Liver (tissue), 9 donors: ENCODE measurements around the gene PDIA3. TPM values are rescaled to one million over a fixed set of nuclear protein-coding genes. Genes with fewer than 3 reads are reported as not detected.

Source experiments
- DNase-seq: peaks from one replicate; pipeline ENCODE4 v3.0.0-alpha.2; 2017; ENCODE audit warnings: low spot score
- H3K27ac ChIP-seq, 2 donors: one replicate each; pipeline ENCODE4 v1.7.0; 2013; ENCODE audit warnings: inconsistent platforms in 2 of 2, low read length in 2 of 2, control low read depth in 1 of 2, low read depth in 1 of 2, mild to moderate bottlenecking in 1 of 2
- H3K27me3 ChIP-seq, 4 donors: one replicate each; pipeline versions ENCODE4 v1.6.1 to v1.7.0; 2013; ENCODE audit warnings: low read length in 3 of 4, inconsistent platforms in 1 of 4, mild to moderate bottlenecking in 1 of 4, moderate library complexity in 1 of 4; ENCODE audit not compliant: control insufficient read depth in 4 of 4, insufficient read depth in 4 of 4
- H3K36me3 ChIP-seq, 4 donors: one replicate each; pipeline versions ENCODE4 v1.6.1 to v1.7.0; 2013; ENCODE audit warnings: low read length in 3 of 4, mild to moderate bottlenecking in 3 of 4, low read depth in 1 of 4, moderate library complexity in 1 of 4; ENCODE audit not compliant: control insufficient read depth in 4 of 4, insufficient read depth in 3 of 4
- H3K4me1 ChIP-seq, 4 donors: one replicate each; pipeline versions ENCODE4 v1.6.1 to v1.7.0; 2013; ENCODE audit warnings: low read length in 3 of 4, mild to moderate bottlenecking in 3 of 4, moderate library complexity in 1 of 4; ENCODE audit not compliant: control insufficient read depth in 4 of 4, insufficient read depth in 4 of 4
- H3K4me3 ChIP-seq, 3 donors: one replicate each; pipeline versions ENCODE4 v1.6.1 to v1.7.0; 2013; ENCODE audit warnings: low read length in 3 of 3, control low read depth in 1 of 3, low read depth in 1 of 3, mild to moderate bottlenecking in 1 of 3
- H3K9ac ChIP-seq, 2 donors: one replicate each; pipeline ENCODE4 v1.7.0; 2013; ENCODE audit warnings: low read length in 2 of 2, mild to moderate bottlenecking in 2 of 2, moderate library complexity in 2 of 2, control low read depth in 1 of 2, low read depth in 1 of 2
- H3K9me3 ChIP-seq, 4 donors: one replicate each; pipeline versions ENCODE4 v1.6.1 to v1.7.0; 2013; ENCODE audit warnings: low read length in 3 of 4; ENCODE audit not compliant: control insufficient read depth in 4 of 4
- EGR1 ChIP-seq, 2 donors: IDR thresholded peaks; 2 replicates each; pipeline ENCODE4 v1.6.1; 2016 to 2018; ENCODE audit warnings: antibody characterized with exemption in 2 of 2, low read depth in 2 of 2
- FOXA1 ChIP-seq: IDR thresholded peaks from 2 replicates; pipeline ENCODE4 v1.6.1; 2016; ENCODE audit warnings: antibody characterized with exemption
- FOXA2 ChIP-seq: IDR thresholded peaks from 2 replicates; pipeline ENCODE4 v1.6.1; 2016; ENCODE audit warnings: antibody characterized with exemption
- GABPA ChIP-seq, 2 donors: IDR thresholded peaks in 1 of 2; conservative IDR thresholded peaks in 1 of 2; 2 replicates each; pipeline ENCODE4 v1.6.1; 2016; ENCODE audit warnings: antibody characterized with exemption in 2 of 2, mild to moderate bottlenecking in 1 of 2, moderate library complexity in 1 of 2
- HNF4A ChIP-seq, 2 donors: conservative IDR thresholded peaks; 2 replicates each; pipeline ENCODE4 v1.6.1; 2016; ENCODE audit warnings: antibody characterized with exemption in 2 of 2, mild to moderate bottlenecking in 2 of 2
- HNF4G ChIP-seq: IDR thresholded peaks from 2 replicates; pipeline ENCODE4 v1.6.1; 2016; ENCODE audit warnings: antibody characterized with exemption
- JUND ChIP-seq, 2 donors: IDR thresholded peaks; 2 replicates each; pipeline ENCODE4 v1.6.1; 2016; ENCODE audit warnings: antibody characterized with exemption in 2 of 2
- RAD21 ChIP-seq, 2 donors: IDR thresholded peaks; 2 replicates each; pipeline ENCODE4 v1.6.1; 2016; ENCODE audit warnings: antibody characterized with exemption in 2 of 2, mild to moderate bottlenecking in 2 of 2
- REST ChIP-seq: IDR thresholded peaks from 2 replicates; pipeline ENCODE4 v1.6.1; 2016; ENCODE audit warnings: antibody characterized with exemption, mild to moderate bottlenecking
- RXRA ChIP-seq, 2 donors: IDR thresholded peaks; 2 replicates each; pipeline ENCODE4 v1.6.1; 2017 to 2018; ENCODE audit warnings: antibody characterized with exemption in 2 of 2, mild to moderate bottlenecking in 1 of 2
- SP1 ChIP-seq: IDR thresholded peaks from 2 replicates; pipeline ENCODE4 v1.6.1; 2018; ENCODE audit warnings: antibody characterized with exemption, mild to moderate bottlenecking
- TAF1 ChIP-seq: conservative IDR thresholded peaks from 2 replicates; pipeline ENCODE4 v1.6.1; 2016; ENCODE audit warnings: antibody characterized with exemption, mild to moderate bottlenecking
- YY1 ChIP-seq: IDR thresholded peaks from 2 replicates; pipeline ENCODE4 v1.6.1; 2016; ENCODE audit warnings: antibody characterized with exemption, mild to moderate bottlenecking
- ZBTB33 ChIP-seq: IDR thresholded peaks from 2 replicates; pipeline ENCODE4 v1.6.1; 2016; ENCODE audit warnings: antibody characterized with exemption
- WGBS: extraction: QIAGEN DNeasy Blood & Tissue Kit; methylation state at CpG from one replicate; pipeline ENCODE4 v1.1.7; 2013; 5-methylcytosine and 5-hydroxymethylcytosine counted together
- polyA plus RNA-seq, 2 donors: library from polyadenylated mRNA; stranded (reverse) in 1 of 2; unstranded in 1 of 2; fragments of 200-250 nt in 1 of 2; fragments of >200 nt in 1 of 2; fragmentation: Nextera tagmentation in 1 of 2; extraction: Ambion mirVana in 1 of 2; gene quantifications; one replicate each; pipeline versions ENCODE4 v1.2.1 to v1.2.3, GENCODE V29; 2013 to 2015
- total RNA-seq, 2 donors: library from RNA; depleted of rRNA; stranded (reverse); fragments of >200 nt; gene quantifications; one replicate each; pipeline ENCODE4 v1.2.3, GENCODE V29; 2014
- TF ChIP-seq, protein P1 (sequence below): fragments of 150-350 bp; IDR thresholded peaks from 2 replicates; pipeline ENCODE4 v1.5.1; 2017; ENCODE audit warnings: improper control_type of control experiment, low read depth, low read length; ENCODE audit not compliant: missing input control
- TF ChIP-seq, protein P2 (sequence below): IDR thresholded peaks from 2 replicates; pipeline ENCODE4 v1.6.1; 2016; ENCODE audit warnings: antibody characterized with exemption
- TF ChIP-seq, protein P3 (sequence below): IDR thresholded peaks from 2 replicates; pipeline ENCODE4 v1.6.1; 2016; ENCODE audit warnings: antibody characterized with exemption
- donor health status: healthy.
- donor health status: healthy.
- donor health status: healthy.
- donor health status: healthy.
- donor health status: healthy.

PDIA3 gene
- total and polyA plus RNA-seq, 4 donors, result 109 to 328 (median 215) TPM

GRCh38 chr15:43795197-43795596 is 49.0 kb downstream of the PDIA3 start:
- Histone ChIP-seq H3K4me3 (no peak overlapping the region), H3K27me3 (no peaks in the 10 kb centered on the region), H3K27ac (no peak overlapping the region), H3K9me3 (no peaks in the 10 kb centered on the region), H3K9ac (no peak overlapping the region), H3K36me3 (peaks cover 0 to 24% (median 19%) of the 10 kb centered on the region in 4 donors), H3K4me1 (peaks cover 3 to 21% (median 13%) of the 10 kb centered on the region in 4 donors)
- no peak for TF ChIP-seq ZBTB33
- TF ChIP-seq FOXA2, result no peak
- TF ChIP-seq RXRA (IDR thresholded peaks at IDR 0.05), result no peak
- TF ChIP-seq, protein P1, sequence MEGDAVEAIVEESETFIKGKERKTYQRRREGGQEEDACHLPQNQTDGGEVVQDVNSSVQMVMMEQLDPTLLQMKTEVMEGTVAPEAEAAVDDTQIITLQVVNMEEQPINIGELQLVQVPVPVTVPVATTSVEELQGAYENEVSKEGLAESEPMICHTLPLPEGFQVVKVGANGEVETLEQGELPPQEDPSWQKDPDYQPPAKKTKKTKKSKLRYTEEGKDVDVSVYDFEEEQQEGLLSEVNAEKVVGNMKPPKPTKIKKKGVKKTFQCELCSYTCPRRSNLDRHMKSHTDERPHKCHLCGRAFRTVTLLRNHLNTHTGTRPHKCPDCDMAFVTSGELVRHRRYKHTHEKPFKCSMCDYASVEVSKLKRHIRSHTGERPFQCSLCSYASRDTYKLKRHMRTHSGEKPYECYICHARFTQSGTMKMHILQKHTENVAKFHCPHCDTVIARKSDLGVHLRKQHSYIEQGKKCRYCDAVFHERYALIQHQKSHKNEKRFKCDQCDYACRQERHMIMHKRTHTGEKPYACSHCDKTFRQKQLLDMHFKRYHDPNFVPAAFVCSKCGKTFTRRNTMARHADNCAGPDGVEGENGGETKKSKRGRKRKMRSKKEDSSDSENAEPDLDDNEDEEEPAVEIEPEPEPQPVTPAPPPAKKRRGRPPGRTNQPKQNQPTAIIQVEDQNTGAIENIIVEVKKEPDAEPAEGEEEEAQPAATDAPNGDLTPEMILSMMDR, result no peak
- TF ChIP-seq YY1, result no peak
- TF ChIP-seq, protein P2, sequence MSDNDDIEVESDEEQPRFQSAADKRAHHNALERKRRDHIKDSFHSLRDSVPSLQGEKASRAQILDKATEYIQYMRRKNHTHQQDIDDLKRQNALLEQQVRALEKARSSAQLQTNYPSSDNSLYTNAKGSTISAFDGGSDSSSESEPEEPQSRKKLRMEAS, result no peak
- no peak for TF ChIP-seq JUND (IDR thresholded peaks at IDR 0.05)
- TF ChIP-seq GABPA (IDR thresholded peaks at IDR 0.05 in 1 of 2, conservative IDR thresholded peaks at IDR 0.05 in 1 of 2), result no peak
- TF ChIP-seq RAD21 (IDR thresholded peaks at IDR 0.05), result no peak
- TF ChIP-seq, protein P3, sequence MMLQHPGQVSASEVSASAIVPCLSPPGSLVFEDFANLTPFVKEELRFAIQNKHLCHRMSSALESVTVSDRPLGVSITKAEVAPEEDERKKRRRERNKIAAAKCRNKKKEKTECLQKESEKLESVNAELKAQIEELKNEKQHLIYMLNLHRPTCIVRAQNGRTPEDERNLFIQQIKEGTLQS, result no peak
- TF ChIP-seq HNF4A (conservative IDR thresholded peaks at IDR 0.05), result no peak
- TF ChIP-seq FOXA1, result no peak
- TF ChIP-seq HNF4G, result no peak
- no peak for TF ChIP-seq REST
- no peak for TF ChIP-seq SP1
- TF ChIP-seq TAF1, result no peak
- no peak for DNase-seq
- 88% methylated on average over 2 of the region's 2 CpGs for WGBS

GRCh38 chr15:43795997-43796396 is 49.8 kb downstream of the PDIA3 start:
- peaks cover 3 to 21% (median 13%) of the 10 kb centered on the region in 4 donors for H3K4me1 ChIP-seq
- no peaks in the 10 kb centered on the region for H3K9me3 ChIP-seq
- no peak overlapping the region for H3K27ac ChIP-seq
- no peaks in the 10 kb centered on the region for H3K27me3 ChIP-seq
- H3K4me3 ChIP-seq, result no peak overlapping the region
- no peak overlapping the region for H3K9ac ChIP-seq
- TF ChIP-seq RAD21 (IDR thresholded peaks at IDR 0.05) (no peak), TAF1 (no peak), HNF4A (conservative IDR thresholded peaks at IDR 0.05) (no peak), GABPA (IDR thresholded peaks at IDR 0.05 in 1 of 2, conservative IDR thresholded peaks at IDR 0.05 in 1 of 2) (no peak), SP1 (no peak), YY1 (no peak), FOXA2 (no peak), RXRA (IDR thresholded peaks at IDR 0.05) (no peak), JUND (IDR thresholded peaks at IDR 0.05) (no peak), HNF4G (no peak), EGR1 (IDR thresholded peaks at IDR 0.05; ENCODE audit: low read depth in 2 of 2) (no peak), FOXA1 (no peak)
- TF ChIP-seq, protein P3, result no peak
- TF ChIP-seq, protein P1, result no peak
- no peak for DNase-seq
- peaks cover 0 to 24% (median 19%) of the 10 kb centered on the region in 4 donors for H3K36me3 ChIP-seq
